ENCODE data around the gene CALB2. TPM values are rescaled to one million over a fixed set of nuclear protein-coding genes. Genes with fewer than 3 reads are reported as not detected.

CALB2 gene
- total RNA-seq, 1 donor from 2014 or later = 0.30 TPM

- intact Hi-C loops (cut with DNase I) = loop anchor here (2.0 to 10.0 kb wide), 3 partner anchors 86 to 552 kb away; no protein-coding TSS in a partner anchor
- no peak for DNase-seq
- ATAC-seq (ENCODE audit: poor library complexity) = peak; percentile 86
These were observed 54.0 kb downstream of the CALB2 start for GRCh38 chr16:71412270-71413160.

DNA sequence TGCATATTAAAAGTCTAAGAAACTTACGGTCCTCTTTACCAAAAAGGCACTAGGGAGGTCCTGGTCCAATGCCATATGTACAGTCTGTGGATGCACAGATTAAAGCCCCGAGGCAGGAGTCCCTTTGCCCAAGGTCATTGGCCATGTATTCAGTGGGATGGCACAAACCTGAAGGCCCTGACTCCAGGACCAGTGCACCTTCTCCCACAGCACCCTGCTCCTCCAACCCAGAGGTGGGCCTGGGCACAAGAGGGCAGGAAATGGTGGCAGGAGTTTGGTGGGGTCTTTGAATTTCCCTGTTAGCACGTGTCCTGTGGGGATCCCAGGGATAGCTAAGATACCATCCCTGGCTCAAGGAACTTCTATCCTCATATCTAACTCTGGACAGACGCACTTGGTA is 54.8 kb downstream of the CALB2 start:
- ATAC-seq (ENCODE audit: poor library complexity) = no peak
- intact Hi-C loops (cut with DNase I) = loop anchor here (2.0 to 10.0 kb wide), 3 partner anchors 85 to 551 kb away; no protein-coding TSS in a partner anchor

DNA sequence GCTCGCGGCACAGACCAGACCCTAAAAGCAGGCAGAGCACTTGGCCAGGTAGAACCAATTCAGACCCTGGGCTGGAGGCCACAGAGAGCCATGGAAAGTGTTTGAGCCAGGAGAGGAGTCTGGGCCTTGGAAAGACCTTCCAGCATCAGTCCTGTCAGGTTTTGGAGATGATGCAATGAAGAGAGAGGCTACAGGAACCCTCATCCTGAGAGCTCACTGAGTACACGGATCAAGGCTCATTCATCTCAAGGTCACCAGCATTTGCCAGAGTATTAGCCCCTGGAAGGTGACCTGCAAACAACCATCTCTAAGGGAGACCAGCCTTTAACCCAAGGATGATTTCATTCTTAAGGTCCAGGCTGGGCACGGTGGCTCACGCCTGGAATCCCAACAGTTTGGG is 55.5 kb downstream of the CALB2 start:
- ATAC-seq (ENCODE audit: poor library complexity) = no peak
- intact Hi-C loops (cut with DNase I) = loop anchor here (5.0 to 10.0 kb wide), 2 partner anchors 198 to 551 kb away; no protein-coding TSS in a partner anchor
- DNase-seq = no peak

More for the DNA sequence above, 54.8 kb downstream of the CALB2 start:
- no peak for DNase-seq

DNA sequence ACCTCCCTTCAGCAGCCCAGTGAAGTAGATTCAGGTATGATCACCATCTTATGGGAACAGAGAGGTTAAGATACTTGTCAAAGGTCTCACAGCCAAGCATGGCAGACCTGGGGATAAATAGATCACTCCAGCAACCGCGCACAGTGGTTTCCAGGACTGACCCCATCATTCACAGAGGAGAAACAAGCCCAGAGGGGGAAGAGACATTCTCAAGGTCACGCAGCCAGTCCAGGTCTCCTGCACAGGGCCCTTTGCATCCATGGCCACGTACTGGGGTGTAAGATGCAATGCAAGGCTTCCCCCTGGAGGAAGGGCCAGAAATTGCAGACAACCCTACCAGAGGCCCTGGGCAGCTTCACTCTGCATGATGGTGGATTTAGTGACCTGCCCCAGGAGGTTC is 63.4 kb downstream of the CALB2 start:
- DNase-seq = no peak
- no peak for ATAC-seq (ENCODE audit: poor library complexity)
- intact Hi-C loops (cut with DNase I) = no loop called here

DNA sequence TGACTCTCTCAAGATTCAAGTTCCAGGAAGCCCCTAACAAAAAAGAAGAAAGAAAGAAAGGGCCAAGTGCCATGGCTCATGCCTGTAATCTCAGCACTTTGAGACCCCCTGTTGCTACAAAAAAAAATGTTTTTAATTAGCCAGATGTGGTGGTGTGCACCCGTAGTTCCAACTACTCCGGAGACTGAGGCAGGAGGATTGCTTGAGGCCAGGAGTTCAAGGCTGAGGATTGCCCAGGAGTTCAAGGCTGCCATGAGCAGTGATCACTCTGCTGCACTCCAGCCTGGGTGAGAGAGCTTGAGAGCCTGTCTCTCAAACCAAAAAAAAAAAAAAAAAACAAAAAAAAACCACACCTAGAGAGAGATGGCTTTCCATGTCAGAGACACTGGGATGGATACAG is 64.5 kb downstream of the CALB2 start:
- DNase-seq (no peak), ATAC-seq (ENCODE audit: poor library complexity) (no peak)
- intact Hi-C loops (cut with DNase I) = no loop called here

DNA sequence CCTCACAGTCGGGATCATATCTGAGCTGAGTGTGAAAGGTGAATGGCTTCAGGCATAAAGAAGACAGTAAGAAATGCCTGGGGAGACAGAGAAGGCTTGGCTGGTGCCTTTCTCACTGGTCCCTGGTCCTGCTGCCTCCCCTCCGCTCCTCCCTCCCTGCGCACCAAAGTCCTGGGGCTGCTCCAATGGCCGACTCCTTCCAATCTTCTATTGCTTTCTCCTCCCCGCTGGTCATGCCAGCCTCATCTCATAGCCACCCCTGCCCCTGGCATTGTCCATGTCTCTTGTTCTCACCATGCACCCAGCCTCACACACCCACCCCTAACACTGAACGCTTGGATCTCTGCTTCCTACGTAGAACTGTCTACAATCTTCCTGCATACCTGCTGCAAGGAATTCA is 65.3 kb downstream of the CALB2 start:
- ATAC-seq (ENCODE audit: poor library complexity) = no peak
- no peak for DNase-seq
- intact Hi-C loops (cut with DNase I) = no loop called here

- DNase-seq (no peak), ATAC-seq (ENCODE audit: poor library complexity) (no peak)
- intact Hi-C loops (cut with DNase I) = no loop called here
These were observed 66.1 kb downstream of the CALB2 start for GRCh38 chr16:71424626-71425025.

DNA sequence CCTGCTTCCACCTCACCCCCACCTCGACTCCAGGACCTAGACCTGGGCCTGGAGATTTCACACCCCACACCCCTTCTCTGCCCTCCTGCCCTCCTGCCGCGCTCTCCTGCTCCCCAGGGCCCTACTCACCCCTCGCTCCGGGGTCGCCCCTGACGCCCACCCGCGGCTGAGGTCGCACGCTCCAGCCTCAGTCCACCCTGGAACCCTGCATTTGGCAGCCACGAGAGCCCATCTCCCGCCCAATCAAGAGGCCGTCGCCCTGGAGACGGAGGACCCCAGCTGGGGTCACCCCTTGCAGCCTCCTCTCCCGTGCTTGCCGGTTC is 67.2 kb downstream of the CALB2 start:
- no peak for DNase-seq
- intact Hi-C loops (cut with DNase I) = no loop called here
- ATAC-seq (ENCODE audit: poor library complexity) = no peak

DNA sequence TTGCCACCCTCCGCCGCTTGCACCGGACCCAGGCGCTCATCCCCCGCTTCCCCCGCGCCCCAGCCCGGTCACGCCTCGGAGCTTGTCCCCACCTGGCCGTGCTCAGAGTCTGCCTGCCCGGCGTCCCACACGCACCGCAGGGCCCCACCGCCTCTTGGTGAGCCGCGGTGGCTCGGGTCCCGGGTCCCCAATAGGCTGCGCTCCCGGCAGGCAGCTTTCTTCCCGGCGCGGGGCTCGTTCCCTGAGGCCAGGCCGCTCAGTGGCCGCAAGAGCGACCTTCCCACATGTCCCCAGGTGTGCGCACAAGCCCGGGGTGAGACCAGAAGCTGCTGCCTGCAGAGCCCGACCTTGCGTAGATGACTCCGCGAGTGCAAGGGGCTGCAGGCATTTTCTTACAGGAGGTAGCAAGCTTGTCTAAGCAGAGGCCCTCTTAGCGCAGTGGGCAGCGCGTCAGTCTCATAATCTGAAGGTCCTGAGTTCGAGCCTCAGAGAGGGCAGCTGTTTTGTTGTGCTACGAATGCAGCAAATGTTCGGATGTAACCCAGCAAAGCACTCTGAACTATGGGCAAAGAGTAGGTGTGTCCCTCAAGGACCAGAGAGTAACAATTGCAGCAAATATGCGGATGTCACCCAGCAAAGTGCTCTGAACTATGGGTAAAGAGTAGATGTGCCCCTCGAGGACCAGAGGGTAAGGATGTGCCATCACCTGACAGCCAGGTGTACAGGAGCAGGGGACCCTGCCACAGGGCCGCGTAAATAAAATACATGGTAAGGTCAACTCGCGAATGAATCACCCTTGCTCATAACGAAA is 67.8 kb downstream of the CALB2 start:
- intact Hi-C loops (cut with DNase I) = no loop called here
- ATAC-seq (ENCODE audit: poor library complexity) = no peak
- DNase-seq = no peak

- DNase-seq (no peak), ATAC-seq (ENCODE audit: poor library complexity) (no peak)
- intact Hi-C loops (cut with DNase I) = no loop called here
These were observed 68.5 kb downstream of the CALB2 start for GRCh38 chr16:71426880-71427615.

GRCh38 chr16:71428385-71428784 is 69.9 kb downstream of the CALB2 start:
- ATAC-seq (ENCODE audit: poor library complexity) (no peak), DNase-seq (no peak)
- intact Hi-C loops (cut with DNase I) = no loop called here

GRCh38 chr16:71428883-71429282 is 70.4 kb downstream of the CALB2 start:
- DNase-seq = no peak
- no peak for ATAC-seq (ENCODE audit: poor library complexity)
- intact Hi-C loops (cut with DNase I) = no loop called here

GRCh38 chr16:71429581-71429980 is 71.1 kb downstream of the CALB2 start:
- ATAC-seq (ENCODE audit: poor library complexity) (no peak), DNase-seq (no peak)
- intact Hi-C loops (cut with DNase I) = no loop called here

DNA sequence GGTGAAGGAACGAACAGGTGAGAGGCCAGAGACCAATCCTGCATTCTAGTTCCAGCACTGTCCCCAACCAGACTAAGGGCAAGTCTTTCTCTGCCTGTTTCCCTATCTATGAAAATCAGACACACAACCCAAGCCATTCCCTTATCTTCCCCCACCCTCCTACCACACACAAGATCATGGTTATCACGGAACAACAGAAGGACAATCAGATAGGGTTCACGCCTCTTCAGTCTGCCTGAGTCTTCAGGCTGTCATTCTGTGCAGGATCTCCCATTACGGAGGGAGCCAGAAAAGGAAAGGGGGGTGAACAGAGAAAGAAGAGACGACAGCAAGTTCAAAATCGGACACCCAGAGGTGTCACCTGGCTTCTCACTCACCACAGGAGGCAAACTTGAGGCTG is 72.2 kb downstream of the CALB2 start:
- DNase-seq (no peak), ATAC-seq (ENCODE audit: poor library complexity) (no peak)
- intact Hi-C loops (cut with DNase I) = no loop called here

GRCh38 chr16:71431176-71431575 is 72.7 kb downstream of the CALB2 start:
- ATAC-seq (ENCODE audit: poor library complexity) (no peak), DNase-seq (no peak)
- intact Hi-C loops (cut with DNase I) = no loop called here

DNA sequence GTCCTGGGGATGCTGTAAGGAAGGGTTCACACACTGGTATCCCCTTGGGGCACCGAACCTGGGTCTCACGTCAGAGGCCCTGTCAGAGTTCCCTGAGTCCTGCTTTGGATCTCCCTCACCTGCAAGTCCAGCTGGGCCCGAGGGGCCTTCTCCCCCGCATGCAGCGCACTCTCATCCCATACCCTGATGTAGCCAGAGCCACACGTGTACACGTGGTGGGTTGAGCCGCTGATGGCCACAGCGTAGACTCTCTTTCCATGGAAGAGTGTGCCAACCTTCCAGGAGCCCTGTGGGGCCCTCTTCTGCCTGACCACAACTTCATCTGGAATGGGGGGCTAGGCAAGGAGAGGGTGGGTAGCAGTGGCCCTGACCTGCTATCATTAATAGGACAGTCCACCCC is 73.5 kb downstream of the CALB2 start:
- ATAC-seq (ENCODE audit: poor library complexity) = no peak
- intact Hi-C loops (cut with DNase I) = no loop called here
- no peak for DNase-seq

DNA sequence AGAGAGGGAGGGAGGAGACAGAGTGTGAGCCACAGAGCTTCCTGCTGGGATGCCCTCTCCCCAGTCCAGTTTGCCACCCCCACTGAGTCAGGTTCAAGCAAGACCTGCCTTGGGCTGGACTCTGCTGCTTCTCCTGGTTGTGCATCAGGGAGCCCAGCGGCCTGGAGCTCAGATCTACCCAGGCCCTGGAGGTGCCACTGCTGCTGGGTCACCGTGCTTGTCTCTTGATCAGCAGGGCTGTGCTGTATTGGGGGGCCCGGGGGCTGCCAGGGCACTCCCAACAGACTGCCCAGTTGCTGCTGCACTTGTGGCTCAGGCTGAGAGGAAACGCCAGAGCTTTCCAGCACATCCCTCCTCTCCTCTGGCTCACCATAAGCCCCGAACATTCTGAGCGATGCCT is 74.4 kb downstream of the CALB2 start:
- DNase-seq (no peak), ATAC-seq (ENCODE audit: poor library complexity) (no peak)
- intact Hi-C loops (cut with DNase I) = no loop called here

DNA sequence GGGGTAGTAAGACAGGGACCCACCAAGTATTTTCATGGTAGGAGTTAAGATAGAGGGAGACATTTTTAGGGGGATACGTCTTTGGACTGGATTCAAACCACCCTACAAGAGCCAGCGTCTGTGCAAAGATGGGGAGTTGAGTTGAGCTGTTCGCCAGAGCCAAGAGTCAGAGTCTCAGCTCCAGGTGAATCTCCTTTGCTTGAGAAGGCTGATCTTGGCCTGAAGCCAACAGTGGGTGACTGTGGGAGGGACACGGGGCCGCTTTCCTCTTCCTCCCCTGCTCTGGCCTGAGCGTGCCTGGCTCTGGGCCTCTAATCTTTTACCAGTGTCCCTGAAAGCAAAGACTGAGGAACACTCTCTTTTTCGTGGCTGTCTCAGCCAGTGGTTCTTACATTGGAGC is 78.0 kb downstream of the CALB2 start:
- intact Hi-C loops (cut with DNase I) = no loop called here
- no peak for DNase-seq
- ATAC-seq (ENCODE audit: poor library complexity) = no peak

DNA sequence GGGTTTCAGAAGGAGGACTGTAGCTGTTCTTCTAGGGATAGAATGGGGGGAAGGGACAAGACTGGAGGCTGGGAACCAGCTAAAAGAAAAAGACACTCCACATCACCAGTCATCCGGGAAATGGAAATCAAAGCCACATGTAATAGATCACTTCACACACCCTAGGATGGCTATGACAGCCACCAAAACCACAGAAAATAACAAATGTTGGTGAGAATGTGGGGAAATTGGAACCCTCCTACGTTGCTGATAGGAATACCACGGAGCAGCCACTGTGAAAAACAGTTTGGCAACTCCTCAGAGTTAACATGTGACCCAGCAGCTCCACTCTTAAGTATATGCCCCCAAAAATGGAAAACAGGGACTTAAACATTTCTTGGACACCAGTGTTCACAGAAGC is 81.0 kb downstream of the CALB2 start:
- intact Hi-C loops (cut with DNase I) = no loop called here
- ATAC-seq (ENCODE audit: poor library complexity) (no peak), DNase-seq (no peak)
